SKM-1 (cell line): Measurements from ENCODE around the gene TPM4.

ENCODE experiments used
- DNase-seq: peaks from one replicate; lab custom pipeline; 2025; ENCODE audit not compliant: unreplicated experiment; lab: John Stamatoyannopoulos, UW

The TPM4 gene

DNA sequence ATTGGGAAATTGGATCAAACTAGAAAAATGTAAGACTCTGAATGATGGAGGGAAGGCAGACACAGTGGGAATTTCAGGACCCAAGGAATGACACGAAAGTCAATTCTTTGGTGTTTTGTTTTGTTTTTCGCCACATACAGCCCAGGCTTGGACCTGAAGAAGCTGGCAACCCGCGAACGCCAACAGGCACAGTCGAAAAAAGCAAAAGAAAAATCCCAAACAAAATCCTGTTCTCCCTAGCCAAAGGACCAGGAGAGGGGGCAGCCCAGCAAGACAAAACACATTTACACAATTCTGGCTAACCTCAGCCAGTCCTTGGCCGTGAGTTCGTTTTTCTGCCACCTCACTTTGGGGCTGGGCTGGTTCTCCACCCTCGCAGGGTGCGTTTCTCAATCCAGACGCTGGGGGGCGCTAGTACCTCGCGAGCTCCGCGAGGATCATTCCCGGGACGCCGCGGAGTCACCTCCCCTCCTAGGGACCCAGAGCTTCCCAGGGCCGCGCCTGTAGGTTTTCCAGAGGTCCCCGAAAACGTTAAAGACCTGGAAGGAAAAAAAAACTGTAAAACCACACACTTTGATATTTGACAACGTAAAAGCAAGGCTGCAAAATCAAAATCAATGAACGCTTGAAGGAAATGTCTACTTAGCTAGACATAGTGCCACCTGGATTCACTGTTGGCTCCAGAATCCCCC is 34.9 kb upstream of the TPM4 start:
- DNase-seq, result peak; percentile 31

DNA sequence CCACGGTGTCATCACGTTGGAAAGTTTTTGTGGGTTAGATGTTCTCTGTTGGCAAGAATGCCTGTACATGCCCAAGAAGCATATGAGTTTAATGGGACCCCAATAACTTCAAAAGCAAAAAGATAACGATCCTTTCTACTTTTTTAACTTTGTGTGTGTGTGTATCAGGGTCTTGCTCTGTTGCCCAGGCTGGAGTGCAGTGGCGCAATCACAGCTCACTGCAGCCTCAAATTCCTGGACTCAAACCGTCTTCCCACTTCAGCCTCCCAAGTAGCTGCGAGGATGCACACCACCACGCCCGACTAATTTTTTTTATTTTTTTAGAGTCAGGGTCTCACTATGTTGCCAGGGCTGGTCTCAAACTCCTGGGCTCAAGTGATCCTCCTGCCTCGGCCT is 34.3 kb upstream of the TPM4 start:
- no peak for DNase-seq

DNA sequence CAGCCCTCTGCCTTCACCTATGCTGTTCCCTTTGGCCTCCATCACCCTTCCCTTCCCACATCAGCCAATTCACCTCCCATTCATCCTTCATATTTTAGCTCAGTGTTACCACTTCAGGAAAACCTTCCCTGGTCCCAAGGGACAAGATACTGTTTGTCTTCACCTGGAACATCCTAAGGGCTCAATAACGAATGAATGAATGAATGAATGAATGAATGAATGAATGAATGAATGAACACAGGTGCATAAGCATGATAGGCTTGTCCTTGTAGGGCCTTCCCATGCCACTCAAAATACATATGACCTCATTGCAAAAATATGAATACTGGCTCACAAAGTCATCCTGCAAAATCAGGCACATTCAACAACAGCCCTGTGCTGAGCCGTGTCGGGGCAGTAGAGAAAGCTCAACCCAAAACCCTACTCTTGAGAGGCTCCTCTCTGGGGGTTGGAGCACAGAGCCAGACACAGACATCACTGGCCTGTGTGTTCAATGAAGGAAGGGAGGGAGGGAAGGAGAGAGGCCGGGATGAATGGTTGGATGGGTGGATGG is 33.7 kb upstream of the TPM4 start:
- DNase-seq, result no peak

DNA sequence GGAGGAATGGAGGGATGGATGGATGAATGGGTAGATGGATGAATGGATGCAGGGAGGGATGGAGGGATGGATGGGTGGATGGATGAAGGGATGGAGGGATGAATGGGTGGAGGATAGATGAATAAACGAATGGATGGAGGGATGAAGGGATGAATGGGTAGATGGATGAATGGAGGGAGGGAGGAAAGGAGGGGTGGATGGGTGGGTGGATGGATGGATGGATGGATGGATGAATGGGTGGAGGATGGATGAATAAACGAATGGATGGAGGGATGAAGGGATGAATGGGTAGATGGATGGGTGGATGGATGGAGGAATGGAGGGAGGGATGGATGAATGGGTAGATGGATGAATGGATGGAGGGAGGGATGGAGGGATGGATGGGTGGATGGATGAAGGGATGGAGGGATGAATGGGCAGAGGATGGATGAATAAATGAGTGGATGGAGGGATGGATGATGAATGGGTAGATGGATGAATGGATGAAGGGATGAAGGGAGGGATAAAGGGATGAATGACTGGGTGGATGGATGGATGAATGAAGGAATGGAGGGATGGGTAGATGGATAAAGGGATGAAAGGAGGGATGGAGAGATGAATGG is 33.0 kb upstream of the TPM4 start:
- DNase-seq, result no peak

DNA sequence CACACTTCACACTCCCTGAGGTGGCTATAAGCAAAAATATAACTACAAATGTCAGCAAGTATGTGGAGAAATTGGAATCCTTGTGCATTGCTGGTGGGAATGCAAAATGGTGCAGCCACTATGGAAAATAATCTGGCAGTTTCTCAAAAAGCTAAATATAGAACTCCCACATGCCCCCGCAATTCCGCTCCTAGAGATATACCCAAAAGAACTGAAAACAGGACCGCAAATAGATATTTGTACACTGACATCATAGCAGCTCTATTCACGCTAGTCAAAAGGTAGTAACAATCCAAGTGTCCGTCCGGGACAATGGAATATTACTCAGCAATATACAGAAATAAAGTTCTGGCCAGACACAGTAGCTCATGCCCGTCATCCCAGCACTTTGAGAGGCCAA is 31.5 kb upstream of the TPM4 start:
- no peak for DNase-seq

DNA sequence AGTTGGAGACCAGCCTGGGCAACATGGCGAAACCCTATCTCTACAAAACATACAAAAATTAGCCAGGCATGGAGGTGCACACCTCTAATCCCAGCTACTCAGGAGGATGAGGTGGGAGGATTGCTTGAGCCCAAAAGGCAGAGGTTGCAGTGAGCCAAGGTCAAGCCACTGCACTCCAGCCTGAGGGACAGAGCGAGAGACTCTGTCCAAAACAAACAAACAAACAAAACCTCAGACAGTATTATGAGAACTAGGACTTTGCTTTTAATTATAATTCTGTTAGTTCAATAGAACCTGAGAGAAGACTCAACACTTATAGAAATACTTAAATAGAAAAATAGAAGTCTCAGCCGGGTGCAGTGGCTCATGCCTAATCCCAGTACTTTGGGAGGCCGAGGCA is 31.1 kb upstream of the TPM4 start:
- no peak for DNase-seq

DNA sequence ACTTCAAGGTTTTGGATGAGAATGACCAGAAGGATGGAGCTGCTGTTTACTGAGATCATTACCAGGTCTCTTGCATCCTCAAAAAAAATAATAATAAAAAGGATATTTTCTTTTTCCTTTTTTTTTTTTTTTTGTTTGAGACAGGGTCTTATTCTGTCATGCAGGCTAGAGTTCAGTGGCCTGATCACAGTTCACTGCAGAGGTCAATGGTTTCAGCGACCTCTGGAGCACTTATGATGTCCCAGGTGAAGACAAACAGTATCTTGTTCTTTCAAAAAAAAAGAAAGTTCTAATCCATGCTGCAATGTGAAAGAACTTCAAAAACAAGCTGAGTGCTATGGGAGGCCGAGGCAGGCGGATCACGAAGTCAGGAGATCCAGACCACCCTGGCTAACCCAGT is 30.4 kb upstream of the TPM4 start:
- no peak for DNase-seq

DNA sequence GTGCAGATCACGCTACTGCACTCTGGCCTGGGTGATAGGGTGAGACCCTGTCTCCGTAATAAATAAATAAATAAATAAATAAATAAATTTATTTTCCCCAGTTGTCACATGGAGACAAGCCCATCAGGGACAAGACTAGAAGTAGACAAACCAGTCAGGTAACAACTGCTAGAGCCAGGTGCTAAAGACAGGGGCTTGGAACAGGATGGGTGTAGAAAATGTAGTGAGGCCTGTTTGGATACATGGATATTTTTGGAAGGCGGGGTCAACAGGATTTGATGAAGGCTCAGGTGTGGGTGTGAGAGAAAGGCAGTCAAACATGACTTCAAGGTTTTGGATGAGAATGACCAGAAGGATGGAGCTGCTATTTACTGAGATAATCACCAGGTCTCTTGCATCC is 27.7 kb upstream of the TPM4 start:
- no peak for DNase-seq

DNA sequence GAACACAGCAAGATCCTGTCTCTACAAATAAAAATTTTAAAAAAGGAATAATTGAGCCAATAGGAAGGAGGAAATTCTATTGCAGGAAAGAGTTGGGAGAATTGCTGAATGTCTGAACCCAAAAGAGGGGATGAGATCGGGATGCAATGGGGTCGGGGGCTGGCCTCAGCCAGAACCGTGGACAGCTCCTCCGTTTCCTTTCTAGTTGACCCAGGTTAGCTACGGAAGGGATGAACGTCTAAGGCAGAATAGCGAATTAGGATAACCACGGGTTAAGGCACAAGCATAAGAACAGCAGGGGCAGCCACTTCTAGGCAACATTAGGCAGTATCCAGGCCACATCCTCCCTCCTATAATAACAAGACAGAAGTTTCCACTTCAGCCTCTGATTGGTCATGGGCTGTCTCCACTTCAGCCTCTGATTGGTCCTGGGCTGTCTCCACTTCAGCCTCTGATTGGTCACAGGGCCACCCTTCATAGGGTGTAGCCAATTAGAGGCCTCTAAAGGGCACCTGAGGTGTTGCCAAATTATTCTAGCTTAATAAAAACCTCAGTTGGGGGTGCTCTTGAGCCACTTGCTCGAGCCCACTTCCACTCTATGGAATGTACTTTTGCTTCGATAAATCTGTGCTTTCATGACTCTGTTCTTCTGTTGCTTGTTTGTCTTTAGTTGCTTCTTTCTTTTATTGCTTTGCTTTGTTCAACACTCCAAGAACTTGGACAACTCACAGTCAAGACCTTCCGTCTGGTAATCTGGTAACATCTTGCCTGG is 24.9 kb upstream of the TPM4 start:
- DNase-seq, result no peak

DNA sequence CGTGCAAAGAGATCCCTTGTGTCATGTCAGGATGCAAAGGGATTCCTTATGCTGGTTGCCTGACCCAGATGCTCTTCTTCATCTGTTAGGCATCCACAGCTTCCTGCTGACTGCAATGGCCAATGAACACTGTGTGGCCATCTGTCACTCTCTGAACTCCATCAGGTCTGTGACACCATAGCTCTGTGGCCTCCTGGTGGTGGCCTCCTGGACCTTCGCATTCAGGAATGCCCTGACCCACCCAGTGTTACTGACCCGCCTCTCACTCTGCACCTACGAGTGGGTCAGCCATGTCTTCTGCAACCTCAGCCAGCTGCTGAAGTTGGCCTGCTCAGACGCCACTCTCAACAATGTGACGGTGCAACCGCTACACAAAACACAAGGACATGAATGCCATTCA is 23.9 kb upstream of the TPM4 start:
- no peak for DNase-seq

DNA sequence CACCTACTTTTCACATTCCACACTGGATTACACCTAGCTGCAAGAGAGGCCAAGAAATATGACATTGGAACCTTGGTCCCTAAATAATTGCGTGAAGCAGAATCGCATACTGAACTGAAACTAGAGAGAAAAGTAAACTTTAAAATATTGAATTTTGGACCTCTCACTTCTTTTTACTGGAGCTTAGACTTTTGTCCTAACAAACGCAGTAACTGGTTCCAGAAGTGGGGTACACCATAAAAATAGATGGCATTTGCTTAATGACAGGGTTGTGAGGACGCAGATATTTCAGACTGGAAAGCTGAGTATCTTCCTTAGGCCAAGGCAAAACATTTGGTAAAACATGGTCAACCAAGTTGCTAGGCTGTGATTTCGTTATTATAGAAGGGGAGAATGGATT is 19.2 kb upstream of the TPM4 start:
- no peak for DNase-seq

DNA sequence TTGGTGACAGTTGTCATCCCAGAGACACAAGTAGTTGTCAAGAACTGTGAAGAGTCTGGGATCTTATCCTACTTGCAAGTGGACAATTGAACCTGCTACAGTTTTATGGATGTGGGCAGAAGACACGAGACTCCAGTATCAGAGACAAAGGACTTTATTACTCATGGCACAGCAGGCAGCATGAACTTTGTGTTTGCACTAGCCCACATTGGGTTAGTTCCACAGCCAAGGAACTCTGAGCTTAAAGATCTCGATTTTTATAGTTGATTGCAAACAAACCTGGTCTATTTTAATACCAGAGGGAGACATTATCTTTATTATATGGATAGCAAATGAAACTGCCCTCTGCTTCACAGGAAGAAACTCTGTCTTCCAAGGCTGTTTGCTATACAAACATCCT is 16.0 kb upstream of the TPM4 start:
- no peak for DNase-seq

DNA sequence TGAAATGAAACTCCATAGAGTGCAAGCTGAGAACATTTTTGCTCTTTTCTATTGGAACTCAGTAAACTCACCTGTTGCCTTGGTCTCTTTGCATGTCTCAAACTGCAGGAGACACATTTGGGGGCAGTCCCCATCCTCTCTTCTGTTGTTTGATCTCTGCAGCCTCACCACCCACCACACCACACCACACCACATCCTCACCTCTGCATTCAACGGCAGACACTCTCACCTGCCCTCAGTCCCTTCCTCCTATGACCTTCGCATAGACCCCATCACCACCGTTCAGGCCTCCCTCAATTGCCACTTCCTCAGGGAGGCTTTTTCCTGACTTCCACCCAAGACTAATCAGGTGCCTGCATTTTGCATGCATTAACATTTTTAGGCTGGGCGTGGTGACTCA is 14.4 kb upstream of the TPM4 start:
- no peak for DNase-seq

DNA sequence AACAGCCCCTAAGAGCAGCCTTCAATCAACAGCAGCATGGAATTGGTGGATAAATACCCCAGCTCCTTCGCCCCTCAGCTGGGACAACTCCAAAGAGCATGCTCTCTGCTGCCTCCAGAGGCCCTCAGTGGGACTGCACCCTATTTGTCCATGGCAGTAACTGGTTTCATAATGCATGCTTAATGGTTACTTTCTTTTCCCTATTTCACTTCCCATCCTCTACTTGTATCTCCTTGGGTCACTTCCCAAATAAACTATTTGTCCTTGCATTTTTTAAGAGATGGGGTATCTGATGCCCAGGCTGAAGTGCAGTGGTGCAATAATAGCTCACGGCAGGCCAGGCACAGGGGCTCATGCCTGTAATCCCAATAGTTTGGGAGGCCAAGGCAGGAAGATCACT is 13.5 kb upstream of the TPM4 start:
- DNase-seq, result peak; percentile 38

DNA sequence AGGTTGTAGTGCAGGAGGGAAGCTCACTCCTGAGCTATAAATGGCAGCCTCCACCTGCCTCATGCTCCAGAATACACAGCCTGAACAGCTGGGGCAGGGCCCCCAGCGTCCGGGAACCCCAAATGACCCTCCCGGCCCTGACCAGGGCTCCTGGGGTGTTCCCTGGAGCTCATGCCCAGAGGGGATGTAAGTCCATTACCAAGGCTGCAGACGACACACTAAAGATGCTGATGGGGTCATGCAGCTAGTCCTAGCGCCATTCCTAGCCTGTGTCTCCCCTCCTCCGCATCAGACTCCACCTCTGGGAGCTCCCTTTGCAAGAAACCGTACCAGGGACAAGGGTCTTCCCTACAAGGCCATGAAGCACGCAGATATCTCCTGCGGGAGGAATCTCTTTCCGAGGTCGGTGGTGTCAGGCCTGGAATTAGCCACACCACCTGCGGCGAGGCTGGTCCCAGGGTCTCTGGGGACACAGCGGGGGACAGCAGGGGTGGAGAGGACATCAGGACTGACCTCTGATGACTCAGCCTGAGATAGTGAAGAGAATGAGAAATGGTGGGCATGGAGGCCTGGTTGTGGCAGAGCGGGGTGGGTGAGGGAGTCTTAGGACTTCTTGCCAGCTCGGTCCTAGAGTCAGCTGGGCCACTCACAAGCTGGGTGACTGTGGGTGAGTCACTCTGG is 11.9 kb upstream of the TPM4 start:
- no peak for DNase-seq

DNA sequence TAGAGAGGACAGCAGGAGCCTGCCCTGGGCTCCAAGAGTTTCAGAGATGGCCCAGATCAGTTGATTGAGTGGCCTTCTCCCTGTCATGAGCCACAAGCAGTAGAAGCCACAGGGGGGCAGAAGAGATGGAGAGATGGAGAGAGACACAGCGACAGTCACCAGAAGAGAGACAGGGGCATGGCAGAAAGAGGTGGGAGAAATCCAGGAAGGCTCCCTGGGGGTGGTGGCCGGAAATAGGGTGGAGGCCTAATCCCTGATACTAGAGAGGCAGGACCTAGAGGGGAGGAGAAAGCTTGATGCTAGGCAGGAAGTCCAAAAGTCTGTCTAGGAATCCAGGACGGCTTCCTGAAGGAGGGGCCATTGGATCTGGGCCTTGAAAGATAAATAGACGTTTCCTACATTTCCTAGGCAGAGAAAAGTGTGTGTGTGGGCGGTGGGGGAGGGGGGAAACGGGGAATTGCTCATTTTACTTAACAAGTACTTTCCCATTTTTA is 9.6 kb upstream of the TPM4 start:
- no peak for DNase-seq

DNA sequence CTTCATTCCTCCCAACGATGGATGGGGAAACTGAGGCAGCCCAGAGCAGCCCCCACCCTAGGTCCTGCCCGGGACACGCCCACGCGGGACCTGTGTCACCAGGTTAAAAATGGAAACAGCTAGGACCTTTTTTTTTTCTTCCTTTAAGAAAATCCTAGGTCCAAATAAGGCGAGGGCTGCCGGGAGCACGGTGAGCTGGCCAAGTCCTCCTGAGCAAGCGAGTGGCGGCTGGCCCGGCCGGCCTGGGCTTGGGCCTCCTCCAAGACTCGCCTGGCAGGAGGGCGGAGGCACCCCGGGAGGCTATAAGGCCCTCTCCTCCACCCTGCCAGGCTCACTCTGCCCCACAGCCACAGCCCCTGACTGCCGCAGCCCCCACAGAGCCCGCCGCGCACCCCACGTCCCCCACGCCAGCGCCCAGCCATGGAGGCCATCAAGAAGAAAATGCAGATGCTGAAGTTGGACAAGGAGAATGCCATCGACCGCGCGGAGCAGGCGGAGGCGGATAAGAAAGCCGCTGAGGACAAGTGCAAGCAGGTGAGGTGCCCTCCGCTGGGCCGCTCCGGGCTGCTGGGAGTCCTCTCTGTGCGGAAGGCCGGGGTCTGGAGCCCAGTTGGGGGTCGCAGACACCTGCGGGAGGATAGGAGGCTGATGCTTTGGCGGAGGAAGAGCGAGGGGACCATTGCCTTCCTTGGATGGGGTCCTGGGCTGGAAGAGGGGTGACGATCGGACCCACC is 8.9 kb upstream of the TPM4 start:
- no peak for DNase-seq

DNA sequence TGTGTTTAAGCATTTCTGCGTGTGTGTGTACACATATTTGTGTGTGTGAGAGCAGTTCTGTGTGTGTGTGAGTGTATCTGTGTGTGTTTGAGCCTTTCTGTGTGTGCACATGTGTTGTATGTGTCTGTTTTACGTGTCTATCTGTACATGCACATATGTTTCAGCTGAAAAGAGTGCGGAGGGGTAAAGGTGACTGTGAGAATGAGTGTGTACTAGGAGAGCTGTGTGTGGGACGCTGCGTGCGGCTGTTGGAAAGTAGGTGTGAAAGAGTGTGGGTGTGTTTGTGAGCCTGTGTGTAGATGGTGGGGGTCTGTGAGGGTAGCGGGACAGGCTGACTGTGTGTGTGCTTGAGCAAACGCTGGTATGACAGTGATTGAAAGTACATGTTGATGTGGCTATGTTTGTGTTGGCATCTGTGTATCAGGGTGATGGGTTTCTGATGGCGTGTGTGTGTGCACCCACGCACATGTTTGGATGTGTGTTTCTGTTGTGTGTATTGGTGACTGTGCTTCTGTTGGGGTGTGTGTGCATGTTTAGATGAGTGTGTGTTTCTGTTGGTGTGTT is 7.5 kb upstream of the TPM4 start:
- no peak for DNase-seq

DNA sequence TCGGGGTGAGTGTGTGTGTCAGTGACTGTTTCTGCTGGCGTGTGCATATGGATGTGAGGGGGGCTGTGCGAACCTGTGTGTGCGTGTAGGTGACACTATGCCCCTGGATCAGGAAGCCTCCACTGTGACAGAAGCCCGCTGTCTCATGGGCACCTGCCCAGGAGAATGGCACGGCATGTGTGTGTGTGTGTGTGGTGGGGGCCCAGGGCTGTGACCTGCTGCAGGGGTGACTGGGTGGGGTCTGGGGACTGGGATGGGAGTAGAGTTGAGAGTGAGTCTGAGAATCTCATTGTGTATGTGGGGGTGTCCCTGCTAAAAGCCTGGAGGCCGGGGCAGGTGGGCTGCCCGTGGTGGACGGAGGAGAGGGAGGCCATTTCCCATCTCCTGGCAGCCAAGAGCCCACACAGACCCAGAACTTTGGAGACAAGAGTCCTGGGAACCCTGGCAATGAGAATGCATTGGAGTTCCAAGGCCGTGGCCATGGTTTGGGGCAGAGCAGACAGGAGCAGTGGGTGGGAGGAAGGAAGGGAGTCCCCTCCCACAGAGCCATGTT is 6.4 kb upstream of the TPM4 start:
- no peak for DNase-seq

DNA sequence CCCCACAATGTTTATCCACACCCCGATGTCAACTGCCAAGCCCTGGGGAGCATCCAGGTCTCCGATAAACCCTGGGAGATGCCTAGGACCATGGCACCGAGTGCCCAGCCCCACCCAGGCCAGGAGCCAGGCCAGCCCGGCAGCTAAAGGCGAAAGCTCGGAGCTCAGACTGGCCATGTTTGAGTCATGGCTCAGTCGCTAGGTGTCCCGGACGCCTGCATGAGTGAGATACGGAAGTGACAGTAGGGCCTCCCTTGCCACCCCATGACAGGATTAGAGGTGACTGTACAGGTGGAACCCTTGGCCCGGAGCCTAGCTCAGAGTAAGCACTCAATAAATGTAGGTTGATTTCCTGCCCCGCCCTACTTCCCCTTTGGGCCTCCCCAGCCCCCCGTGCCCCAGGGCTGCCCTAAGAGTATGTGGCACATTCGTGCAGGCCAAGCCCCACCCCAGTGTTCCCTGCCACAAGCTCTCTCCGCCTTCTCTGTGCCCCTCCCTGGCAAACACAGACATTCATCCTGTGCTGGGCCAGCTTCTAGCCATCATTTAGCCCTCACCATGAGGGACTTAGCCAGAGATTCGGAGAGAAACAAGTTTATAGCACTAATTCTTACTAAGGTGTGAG is 5.8 kb upstream of the TPM4 start:
- DNase-seq, result no peak
